ENCODE data around the gene TNPO3. TPM values are rescaled to one million over a fixed set of nuclear protein-coding genes. Genes with fewer than 3 reads are reported as not detected.

Gene TNPO3
- polyA plus RNA-seq, 1 of the 3 experiments (the other 2 are of a cell fraction) = 27.8 TPM

DNA sequence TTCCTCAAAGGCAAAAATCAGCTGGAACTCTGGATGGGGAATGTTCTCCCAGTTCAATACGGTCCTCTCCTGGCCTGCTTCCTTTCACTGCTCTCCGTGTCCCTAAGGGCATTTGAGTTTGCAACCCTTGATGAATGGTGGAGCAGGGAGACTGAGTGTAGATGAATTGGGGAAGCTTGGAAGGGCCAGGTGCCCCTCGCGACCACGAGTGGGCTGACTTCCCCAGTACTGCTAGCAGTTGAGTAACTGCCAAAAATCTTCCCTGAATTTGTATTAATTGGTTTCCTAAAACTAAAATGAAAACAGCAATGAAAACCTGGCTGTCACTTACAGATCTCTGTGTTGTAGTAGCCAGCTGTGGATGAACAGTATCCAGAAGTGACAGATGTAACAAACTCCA is 103.6 kb downstream of the TNPO3 start:
- Histone ChIP-seq H3K4me2 (no peak overlapping the region), H3K9me2 (no peaks in the 10 kb centered on the region), H3F3A (replicated peaks; ENCODE audit: insufficient read depth) (peaks cover 8% of the 10 kb centered on the region), H3K27me3 (ENCODE audit: insufficient read depth) (no peaks in the 10 kb centered on the region), H3K27ac (ENCODE audit: low read depth in 2 of 2, low read length in 1 of 2) (peak overlapping the region in 1 of 2 experiments; percentile 53; a peak in 2 of 4 replicates), H3K36me3 (replicated peaks in 1 of 2; ENCODE audit: control insufficient read depth in 1 of 2, insufficient read depth in 2 of 2, low read length in 1 of 2) (peaks cover 36 to 43% of the 10 kb centered on the region in 2 experiments), H3K79me2 (ENCODE audit: insufficient read depth) (no peaks in the 10 kb centered on the region), H3K4me1 (ENCODE audit: control insufficient read depth in 1 of 2, insufficient read depth in 2 of 2, low read depth in 1 of 2, low read length in 1 of 2) (peaks cover 5 to 60% of the 10 kb centered on the region in 2 experiments; a peak in 3 of 4 replicates), H3K4me3 (ENCODE audit: low read depth in 2 of 2, low read length in 1 of 2) (no peak overlapping the region), H3K9ac (no peak overlapping the region), H4K20me1 (ENCODE audit: insufficient read depth) (no peaks in the 10 kb centered on the region; the same call in 1 of the 2 replicates), H3K9me3 (no peaks in the 10 kb centered on the region), H2AFZ (ENCODE audit: low read depth) (no peak overlapping the region)
- WGBS (ENCODE audit: low lambda C conversion rate) = 72% methylated on average over 5 of the region's 5 CpGs
- ChIA-PET CTCF (interaction anchor here (0.6 to 4.8 kb wide), 6 partner anchors 12 to 848 kb away, joined by 3 to 32 read pairs (median 4); no protein-coding TSS in a partner anchor), POLR2A (interaction anchor here (0.9 kb wide), 1 partner anchor 114 kb away, joined by 3 read pairs; no protein-coding TSS in a partner anchor)
- no peak for TF ChIP-seq MXI1 (IDR thresholded peaks at IDR 0.05; ENCODE audit: low read depth, low read length)
- peak; percentile 35; the same call in 1 of the 2 replicates for TF ChIP-seq GATA2 (CRISPR knock-in tag; IDR thresholded peaks at IDR 0.05)
- 0 out of 2 replicates have a peak, but pooled peaks have one; percentile 18 for TF ChIP-seq RCOR1 (IDR thresholded peaks at IDR 0.05; ENCODE audit: low read length)
- TF ChIP-seq EP300 (IDR thresholded peaks at IDR 0.05; ENCODE audit: borderline replicate concordance in 1 of 2, low read depth in 1 of 2, low read length in 1 of 2) = 0 out of 4 replicates have a peak, but pooled peaks of 1 of the 2 experiments have one; percentile 42
- DNase-seq = no peak

DNA sequence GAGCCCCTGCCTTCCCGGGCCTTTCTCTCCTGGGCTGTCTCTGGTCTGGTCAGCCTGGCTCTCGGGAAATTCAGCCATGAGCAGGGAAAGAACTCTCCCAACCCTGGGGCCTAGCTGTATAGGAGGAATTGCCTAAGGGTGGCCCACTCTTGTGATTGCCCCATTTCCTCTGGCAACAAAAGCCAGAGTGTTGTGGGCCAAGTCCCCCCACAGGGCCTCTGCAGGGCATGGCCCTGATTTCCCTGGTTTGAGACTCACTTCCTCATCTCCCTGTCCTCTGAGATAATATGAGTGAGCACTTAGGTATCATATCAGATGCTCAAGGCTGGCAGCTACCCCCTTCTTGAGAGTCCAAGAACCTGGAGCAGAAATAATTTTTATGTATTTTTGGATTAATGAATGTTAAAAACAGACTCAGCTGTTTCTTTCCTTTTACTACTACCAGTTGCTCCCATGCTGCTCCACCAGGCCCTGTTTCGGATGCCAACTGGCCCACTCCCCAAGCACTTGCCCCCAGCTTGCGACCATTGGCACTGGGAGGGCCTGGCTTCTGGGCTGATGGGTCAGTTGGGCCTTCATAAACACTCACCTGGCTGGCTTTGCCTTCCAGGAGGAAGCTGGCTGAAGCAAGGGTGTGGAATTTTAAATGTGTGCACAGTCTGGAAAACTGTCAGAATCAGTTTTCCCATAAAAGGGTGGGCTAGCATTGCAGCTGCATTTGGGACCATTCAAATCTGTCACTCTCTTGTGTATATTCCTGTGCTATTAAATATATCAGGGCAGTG is 105.7 kb downstream of the TNPO3 start:
- Histone ChIP-seq H3K79me2 (ENCODE audit: insufficient read depth) (no peaks in the 10 kb centered on the region), H2AFZ (ENCODE audit: low read depth) (no peak overlapping the region), H3K4me2 (no peak overlapping the region), H3F3A (replicated peaks; ENCODE audit: insufficient read depth) (no peaks in the 10 kb centered on the region), H3K36me3 (replicated peaks in 1 of 2; ENCODE audit: control insufficient read depth in 1 of 2, insufficient read depth in 2 of 2, low read length in 1 of 2) (peaks cover 26 to 35% of the 10 kb centered on the region in 2 experiments), H3K4me1 (ENCODE audit: control insufficient read depth in 1 of 2, insufficient read depth in 2 of 2, low read depth in 1 of 2, low read length in 1 of 2) (peaks cover 0 to 39% of the 10 kb centered on the region in 2 experiments; a peak in 2 of 4 replicates), H3K27ac (ENCODE audit: low read depth in 2 of 2, low read length in 1 of 2) (peak overlapping the region in 1 of 2 experiments; percentile 5; a peak in 1 of 4 replicates), H3K9me3 (no peaks in the 10 kb centered on the region), H4K20me1 (ENCODE audit: insufficient read depth) (no peaks in the 10 kb centered on the region), H3K9ac (no peak overlapping the region), H3K9me2 (no peaks in the 10 kb centered on the region), H3K27me3 (ENCODE audit: insufficient read depth) (no peaks in the 10 kb centered on the region), H3K4me3 (ENCODE audit: low read depth in 2 of 2, low read length in 1 of 2) (no peak overlapping the region)
- ChIA-PET POLR2A (interaction anchor here (1.4 kb wide), 1 partner anchor 11 kb away, joined by 7 read pairs; the partner anchor contains the start of gene IRF5), CTCF (interaction anchor here (0.8 to 2.5 kb wide), 8 partner anchors 12 to 214 kb away, joined by 3 to 7 read pairs (median 4); partner anchors contain the start of gene IRF5)
- WGBS (ENCODE audit: low lambda C conversion rate) = 96% methylated on average over 4 of the region's 4 CpGs
- TF ChIP-seq ELF1 (IDR thresholded peaks at IDR 0.05) = no peak
- no peak for DNase-seq

DNA sequence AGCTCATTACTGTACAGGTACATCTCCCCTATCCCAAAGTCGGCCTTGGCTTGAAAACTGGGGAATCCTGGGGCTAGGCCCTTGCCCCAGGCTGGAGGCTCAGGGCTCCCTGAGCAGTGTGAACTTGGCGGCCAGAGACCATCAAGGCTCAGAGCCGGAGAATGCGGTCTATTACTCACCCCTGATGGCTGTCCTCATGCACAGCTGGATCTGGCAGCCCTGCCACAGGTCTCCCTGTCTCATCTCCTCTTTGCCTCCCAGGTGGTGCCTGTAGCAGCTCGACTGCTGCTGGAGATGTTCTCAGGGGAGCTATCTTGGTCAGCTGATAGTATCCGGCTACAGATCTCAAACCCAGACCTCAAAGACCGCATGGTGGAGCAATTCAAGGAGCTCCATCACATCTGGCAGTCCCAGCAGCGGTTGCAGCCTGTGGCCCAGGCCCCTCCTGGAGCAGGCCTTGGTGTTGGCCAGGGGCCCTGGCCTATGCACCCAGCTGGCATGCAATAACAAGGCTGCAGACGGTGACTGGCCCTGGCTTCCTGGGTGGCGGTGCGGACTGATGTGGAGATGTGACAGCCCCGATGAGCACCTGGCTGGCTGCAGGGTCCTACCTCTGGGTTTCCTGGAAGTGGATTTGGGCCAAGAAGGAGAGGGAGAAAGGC is 106.5 kb downstream of the TNPO3 start:
- CTCF ChIA-PET = interaction anchor here (1.0 to 2.5 kb wide), 6 partner anchors 11 to 265 kb away, joined by 3 to 8 read pairs (median 4); partner anchors contain the start of gene IRF5
- Histone ChIP-seq H3F3A (replicated peaks; ENCODE audit: insufficient read depth) (no peaks in the 10 kb centered on the region), H3K36me3 (replicated peaks in 1 of 2; ENCODE audit: control insufficient read depth in 1 of 2, insufficient read depth in 2 of 2, low read length in 1 of 2) (peaks cover 19 to 28% of the 10 kb centered on the region in 2 experiments), H3K27ac (ENCODE audit: low read depth in 2 of 2, low read length in 1 of 2) (no peak overlapping the region; a peak in 1 of 4 replicates), H3K9me3 (no peaks in the 10 kb centered on the region), H3K9me2 (no peaks in the 10 kb centered on the region), H4K20me1 (ENCODE audit: insufficient read depth) (no peaks in the 10 kb centered on the region), H3K4me2 (no peak overlapping the region), H3K4me1 (ENCODE audit: control insufficient read depth in 1 of 2, insufficient read depth in 2 of 2, low read depth in 1 of 2, low read length in 1 of 2) (peaks cover 0 to 31% of the 10 kb centered on the region in 2 experiments; a peak in 2 of 4 replicates), H3K27me3 (ENCODE audit: insufficient read depth) (no peaks in the 10 kb centered on the region), H3K4me3 (ENCODE audit: low read depth in 2 of 2, low read length in 1 of 2) (no peak overlapping the region), H3K9ac (no peak overlapping the region), H3K79me2 (ENCODE audit: insufficient read depth) (no peaks in the 10 kb centered on the region), H2AFZ (ENCODE audit: low read depth) (no peak overlapping the region)
- POLR2A ChIA-PET = interaction anchor here (1.4 kb wide), 1 partner anchor 11 kb away, joined by 7 read pairs; the partner anchor contains the start of gene IRF5
- peak; percentile 32 for DNase-seq
- 100% methylated on average over 11 of the region's 12 CpGs for WGBS (ENCODE audit: low lambda C conversion rate)
- TF ChIP-seq RXRA (IDR thresholded peaks at IDR 0.05; ENCODE audit: borderline replicate concordance, low read depth) (no peak), EZH2phosphoT487 (IDR thresholded peaks at IDR 0.05; ENCODE audit: borderline replicate concordance, low read depth) (no peak), ELF1 (IDR thresholded peaks at IDR 0.05) (no peak), FOXJ3 (CRISPR knock-in tag; IDR thresholded peaks at IDR 0.05) (no peak), TCF12 (IDR thresholded peaks at IDR 0.05) (no peak), NFIC (IDR thresholded peaks at IDR 0.05; ENCODE audit: borderline replicate concordance) (no peak), SMC3 (IDR thresholded peaks at IDR 0.05; ENCODE audit: low read depth, low read length) (no peak), JUND (IDR thresholded peaks at IDR 0.05) (no peak), EP300 (IDR thresholded peaks at IDR 0.05; ENCODE audit: borderline replicate concordance in 1 of 2, low read depth in 1 of 2, low read length in 1 of 2) (no peak)
- TF ChIP-seq, protein P1, sequence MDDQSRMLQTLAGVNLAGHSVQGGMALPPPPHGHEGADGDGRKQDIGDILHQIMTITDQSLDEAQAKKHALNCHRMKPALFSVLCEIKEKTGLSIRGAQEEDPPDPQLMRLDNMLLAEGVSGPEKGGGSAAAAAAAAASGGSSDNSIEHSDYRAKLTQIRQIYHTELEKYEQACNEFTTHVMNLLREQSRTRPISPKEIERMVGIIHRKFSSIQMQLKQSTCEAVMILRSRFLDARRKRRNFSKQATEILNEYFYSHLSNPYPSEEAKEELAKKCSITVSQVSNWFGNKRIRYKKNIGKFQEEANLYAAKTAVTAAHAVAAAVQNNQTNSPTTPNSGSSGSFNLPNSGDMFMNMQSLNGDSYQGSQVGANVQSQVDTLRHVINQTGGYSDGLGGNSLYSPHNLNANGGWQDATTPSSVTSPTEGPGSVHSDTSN (IDR thresholded peaks at IDR 0.05) = no peak
- TF ChIP-seq, protein P2, sequence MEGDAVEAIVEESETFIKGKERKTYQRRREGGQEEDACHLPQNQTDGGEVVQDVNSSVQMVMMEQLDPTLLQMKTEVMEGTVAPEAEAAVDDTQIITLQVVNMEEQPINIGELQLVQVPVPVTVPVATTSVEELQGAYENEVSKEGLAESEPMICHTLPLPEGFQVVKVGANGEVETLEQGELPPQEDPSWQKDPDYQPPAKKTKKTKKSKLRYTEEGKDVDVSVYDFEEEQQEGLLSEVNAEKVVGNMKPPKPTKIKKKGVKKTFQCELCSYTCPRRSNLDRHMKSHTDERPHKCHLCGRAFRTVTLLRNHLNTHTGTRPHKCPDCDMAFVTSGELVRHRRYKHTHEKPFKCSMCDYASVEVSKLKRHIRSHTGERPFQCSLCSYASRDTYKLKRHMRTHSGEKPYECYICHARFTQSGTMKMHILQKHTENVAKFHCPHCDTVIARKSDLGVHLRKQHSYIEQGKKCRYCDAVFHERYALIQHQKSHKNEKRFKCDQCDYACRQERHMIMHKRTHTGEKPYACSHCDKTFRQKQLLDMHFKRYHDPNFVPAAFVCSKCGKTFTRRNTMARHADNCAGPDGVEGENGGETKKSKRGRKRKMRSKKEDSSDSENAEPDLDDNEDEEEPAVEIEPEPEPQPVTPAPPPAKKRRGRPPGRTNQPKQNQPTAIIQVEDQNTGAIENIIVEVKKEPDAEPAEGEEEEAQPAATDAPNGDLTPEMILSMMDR (IDR thresholded peaks at IDR 0.05) = no peak
- TF ChIP-seq, protein P3, sequence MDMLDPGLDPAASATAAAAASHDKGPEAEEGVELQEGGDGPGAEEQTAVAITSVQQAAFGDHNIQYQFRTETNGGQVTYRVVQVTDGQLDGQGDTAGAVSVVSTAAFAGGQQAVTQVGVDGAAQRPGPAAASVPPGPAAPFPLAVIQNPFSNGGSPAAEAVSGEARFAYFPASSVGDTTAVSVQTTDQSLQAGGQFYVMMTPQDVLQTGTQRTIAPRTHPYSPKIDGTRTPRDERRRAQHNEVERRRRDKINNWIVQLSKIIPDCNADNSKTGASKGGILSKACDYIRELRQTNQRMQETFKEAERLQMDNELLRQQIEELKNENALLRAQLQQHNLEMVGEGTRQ (IDR thresholded peaks at IDR 0.05; ENCODE audit: borderline replicate concordance, low read depth, low read length) = no peak

All from SK-N-SH (cell line).